ENCODE data around the gene KIAA1217.

The KIAA1217 gene

GRCh38 chr10:24209946-24210491, 1.1 kb downstream of the KIAA1217 start:
- peak; percentile 44 to 51 for DNase-seq

- no peak for DNase-seq
These were observed 1.6 kb downstream of the KIAA1217 start for GRCh38 chr10:24210501-24210900.

- no peak for DNase-seq
These were observed 4.3 kb downstream of the KIAA1217 start for GRCh38 chr10:24213266-24213665.

GRCh38 chr10:24213881-24214280, 4.9 kb downstream of the KIAA1217 start:
- no peak for DNase-seq

GRCh38 chr10:24214762-24215161, 5.8 kb downstream of the KIAA1217 start:
- DNase-seq: no peak

- DNase-seq: no peak
These were observed 6.3 kb downstream of the KIAA1217 start for GRCh38 chr10:24215196-24215595.

- no peak for DNase-seq
These were observed 6.7 kb downstream of the KIAA1217 start for GRCh38 chr10:24215603-24216002.

GRCh38 chr10:24219963-24220362, 11.0 kb downstream of the KIAA1217 start:
- DNase-seq: no peak

- no peak for DNase-seq
These were observed 14.4 kb downstream of the KIAA1217 start for GRCh38 chr10:24223341-24223740.

- no peak for DNase-seq
These were observed 15.0 kb downstream of the KIAA1217 start for GRCh38 chr10:24223953-24224352.

- DNase-seq: no peak
These were observed 19.7 kb downstream of the KIAA1217 start for GRCh38 chr10:24228642-24229041.

GRCh38 chr10:24229909-24230308, 21.0 kb downstream of the KIAA1217 start:
- DNase-seq: no peak

GRCh38 chr10:24231200-24231599, 22.3 kb downstream of the KIAA1217 start:
- DNase-seq: no peak

GRCh38 chr10:24234784-24235183, 25.8 kb downstream of the KIAA1217 start:
- no peak for DNase-seq

GRCh38 chr10:24235471-24235870, 26.5 kb downstream of the KIAA1217 start:
- DNase-seq: no peak

- no peak for DNase-seq
These were observed 29.0 kb downstream of the KIAA1217 start for GRCh38 chr10:24237801-24238395.

GRCh38 chr10:24238519-24239247, 29.7 kb downstream of the KIAA1217 start:
- DNase-seq: no peak

- DNase-seq: no peak
These were observed 30.5 kb downstream of the KIAA1217 start for GRCh38 chr10:24239289-24240040.

- DNase-seq: no peak
These were observed 31.3 kb downstream of the KIAA1217 start for GRCh38 chr10:24240041-24240751.

- DNase-seq: no peak
These were observed 32.6 kb downstream of the KIAA1217 start for GRCh38 chr10:24241536-24242040.

GRCh38 chr10:24242562-24242961, 33.6 kb downstream of the KIAA1217 start:
- DNase-seq: no peak

- no peak for DNase-seq
These were observed 37.4 kb downstream of the KIAA1217 start for GRCh38 chr10:24246365-24246764.

GRCh38 chr10:24247841-24248240, 38.9 kb downstream of the KIAA1217 start:
- no peak for DNase-seq

Measured in stimulated activated CD4-positive, alpha-beta T cell treated with anti-CD3 and anti-CD28 coated beads, Interleukin-2, amount 100 ng/mL, for 24 hours (primary cell).